Activated T-helper 17 cell treated with anti-CD3 and anti-CD28 coated beads, Interleukin-2, amount 50 U/mL, for 72 hours (primary cell): ENCODE measurements around the gene GRK1. TPM values are rescaled to one million over a fixed set of nuclear protein-coding genes. Genes with fewer than 3 reads are reported as not detected.
"Not testable (repeated sequence)": the region's sequence is repeated elsewhere in the genome, so short reads cannot be mapped to it uniquely, and the experiment has no call there.

Experiments
- ATAC-seq: fragments of 150-1000 bp; cut with Tn5 transposase; replicated peaks from 2 replicates; pipeline ENCODE4 v1.10.0; 2021; ENCODE audit warnings: mild to moderate bottlenecking, moderate library complexity
- H3K27ac Mint-ChIP-seq: one replicate; pipeline ENCODE4 v1.8.0; 2022; ENCODE audit warnings: mixed read lengths
- H3K27me3 Mint-ChIP-seq: one replicate; pipeline ENCODE4 v1.8.0; 2022; ENCODE audit warnings: mixed read lengths
- H3K36me3 Mint-ChIP-seq: one replicate; pipeline ENCODE4 v1.8.0; 2022; ENCODE audit warnings: low read depth, mild to moderate bottlenecking, mixed read lengths
- H3K4me1 Mint-ChIP-seq: one replicate; pipeline ENCODE4 v1.8.0; 2022; ENCODE audit warnings: mixed read lengths
- H3K4me3 Mint-ChIP-seq: one replicate; pipeline ENCODE4 v1.8.0; 2022; ENCODE audit warnings: mild to moderate bottlenecking, mixed read lengths
- H3K9me3 Mint-ChIP-seq: one replicate; pipeline ENCODE4 v1.8.0; 2022; ENCODE audit warnings: mixed read lengths
- total RNA-seq, 2 donors: library from RNA; stranded (reverse); gene quantifications; one replicate each; pipeline ENCODE4 v1.2.3, GENCODE V29; 2022

Gene GRK1
- total RNA-seq = under 1 TPM; 0.09 to 0.64 TPM

GRCh38 chr13:113666951-113667701 lies at the start of gene GRK1:
Gene GRK1 (plus strand): TSS chr13:113667219. CDS start chr13:113667387, 168 bp downstream.
- H3K27me3 Mint-ChIP-seq = no peaks in the 10 kb centered on the region

GRCh38 chr13:113617961-113618360 lies 49.1 kb upstream of the GRK1 start:
- no peak for ATAC-seq
- no peaks in the 10 kb centered on the region for H3K9me3 Mint-ChIP-seq
- H3K4me1 Mint-ChIP-seq = no peaks in the 10 kb centered on the region
- H3K27me3 Mint-ChIP-seq = no peaks in the 10 kb centered on the region
- no peak overlapping the region for H3K4me3 Mint-ChIP-seq
- H3K27ac Mint-ChIP-seq = no peak overlapping the region
- peaks cover 49% of the 10 kb centered on the region for H3K36me3 Mint-ChIP-seq

More at GRCh38 chr13:113666951-113667701, at the start of gene GRK1:
- H3K36me3 Mint-ChIP-seq = no peaks in the 10 kb centered on the region
- no peak within 1 kb of the TSS for H3K27ac Mint-ChIP-seq
- peaks cover 1% of the 10 kb centered on the region for H3K4me1 Mint-ChIP-seq
- ATAC-seq = no peak
- H3K9me3 Mint-ChIP-seq = no peaks in the 10 kb centered on the region
- H3K4me3 Mint-ChIP-seq = no peak within 1 kb of the TSS

GRCh38 chr13:113618455-113618854 lies 48.6 kb upstream of the GRK1 start:
- Mint-ChIP-seq H3K27ac (peak overlapping the region; percentile 47), H3K27me3 (no peaks in the 10 kb centered on the region), H3K9me3 (no peaks in the 10 kb centered on the region), H3K4me3 (no peak overlapping the region), H3K4me1 (no peaks in the 10 kb centered on the region), H3K36me3 (peaks cover 53% of the 10 kb centered on the region)
- ATAC-seq = no peak

- ATAC-seq = no peak
- Mint-ChIP-seq H3K4me3 (no peak overlapping the region), H3K4me1 (no peaks in the 10 kb centered on the region), H3K27ac (no peak overlapping the region), H3K36me3 (peaks cover 66% of the 10 kb centered on the region), H3K27me3 (no peaks in the 10 kb centered on the region), H3K9me3 (no peaks in the 10 kb centered on the region)
These were observed 46.8 kb upstream of the GRK1 start for GRCh38 chr13:113620036-113620796.

- Mint-ChIP-seq H3K4me3 (no peak overlapping the region), H3K27me3 (no peaks in the 10 kb centered on the region), H3K27ac (no peak overlapping the region), H3K9me3 (no peaks in the 10 kb centered on the region), H3K4me1 (no peaks in the 10 kb centered on the region), H3K36me3 (peaks cover 74% of the 10 kb centered on the region)
- ATAC-seq = no peak
These were observed 46.0 kb upstream of the GRK1 start for GRCh38 chr13:113621046-113621445.

GRCh38 chr13:113621498-113621897 lies 45.5 kb upstream of the GRK1 start:
- not testable (repeated sequence) for H3K27me3 Mint-ChIP-seq, H3K4me3 Mint-ChIP-seq, ATAC-seq, H3K27ac Mint-ChIP-seq, H3K4me1 Mint-ChIP-seq, H3K9me3 Mint-ChIP-seq
- H3K36me3 Mint-ChIP-seq = peaks cover 74% of the 10 kb centered on the region

- H3K4me3 Mint-ChIP-seq, H3K27me3 Mint-ChIP-seq, ATAC-seq, H3K9me3 Mint-ChIP-seq, H3K27ac Mint-ChIP-seq, H3K4me1 Mint-ChIP-seq: not testable (repeated sequence)
- peaks cover 74% of the 10 kb centered on the region for H3K36me3 Mint-ChIP-seq
These were observed 45.0 kb upstream of the GRK1 start for GRCh38 chr13:113621986-113622550.

- Mint-ChIP-seq H3K27ac (no peak overlapping the region), H3K4me3 (no peak overlapping the region), H3K9me3 (no peaks in the 10 kb centered on the region), H3K36me3 (peaks cover 76% of the 10 kb centered on the region), H3K27me3 (no peaks in the 10 kb centered on the region), H3K4me1 (no peaks in the 10 kb centered on the region)
- no peak for ATAC-seq
These were observed 44.1 kb upstream of the GRK1 start for GRCh38 chr13:113622791-113623490.

- no peak for ATAC-seq
- no peak overlapping the region for H3K27ac Mint-ChIP-seq
- peaks cover 76% of the 10 kb centered on the region for H3K36me3 Mint-ChIP-seq
- H3K4me3 Mint-ChIP-seq = no peak overlapping the region
- no peaks in the 10 kb centered on the region for H3K27me3 Mint-ChIP-seq
- H3K4me1 Mint-ChIP-seq = no peaks in the 10 kb centered on the region
- H3K9me3 Mint-ChIP-seq = no peaks in the 10 kb centered on the region
These were observed 43.4 kb upstream of the GRK1 start for GRCh38 chr13:113623491-113624234.

GRCh38 chr13:113624235-113624587 lies 42.8 kb upstream of the GRK1 start:
- no peaks in the 10 kb centered on the region for H3K9me3 Mint-ChIP-seq
- H3K4me1 Mint-ChIP-seq = no peaks in the 10 kb centered on the region
- no peaks in the 10 kb centered on the region for H3K27me3 Mint-ChIP-seq
- peaks cover 76% of the 10 kb centered on the region for H3K36me3 Mint-ChIP-seq
- no peak for ATAC-seq
- no peak overlapping the region for H3K4me3 Mint-ChIP-seq
- no peak overlapping the region for H3K27ac Mint-ChIP-seq

GRCh38 chr13:113624640-113625304 lies 42.2 kb upstream of the GRK1 start:
- not testable (repeated sequence) for H3K4me3 Mint-ChIP-seq, ATAC-seq, H3K27me3 Mint-ChIP-seq, H3K27ac Mint-ChIP-seq, H3K9me3 Mint-ChIP-seq, H3K4me1 Mint-ChIP-seq
- peaks cover 81% of the 10 kb centered on the region for H3K36me3 Mint-ChIP-seq

- Mint-ChIP-seq H3K4me3 (no peak overlapping the region), H3K9me3 (no peaks in the 10 kb centered on the region), H3K36me3 (peaks cover 84% of the 10 kb centered on the region), H3K27ac (no peak overlapping the region), H3K4me1 (no peaks in the 10 kb centered on the region), H3K27me3 (no peaks in the 10 kb centered on the region)
- ATAC-seq = no peak
These were observed 40.9 kb upstream of the GRK1 start for GRCh38 chr13:113625965-113626721.

- Mint-ChIP-seq H3K27ac (no peak overlapping the region), H3K4me1 (no peaks in the 10 kb centered on the region), H3K9me3 (no peaks in the 10 kb centered on the region), H3K36me3 (peaks cover 84% of the 10 kb centered on the region), H3K4me3 (no peak overlapping the region), H3K27me3 (no peaks in the 10 kb centered on the region)
- no peak for ATAC-seq
These were observed 39.9 kb upstream of the GRK1 start for GRCh38 chr13:113627136-113627535.
